ENCODE data around the gene TNFRSF9. TPM values are rescaled to one million over a fixed set of nuclear protein-coding genes. Genes with fewer than 3 reads are reported as not detected.

The TNFRSF9 gene
- total and polyA plus RNA-seq, 9 of the 15 experiments (the other 6 are each of a cell fraction or from before 2014, with no cell fraction given) = 0.04 to 0.29 (median 0.08) TPM; not detected in 1

DNA sequence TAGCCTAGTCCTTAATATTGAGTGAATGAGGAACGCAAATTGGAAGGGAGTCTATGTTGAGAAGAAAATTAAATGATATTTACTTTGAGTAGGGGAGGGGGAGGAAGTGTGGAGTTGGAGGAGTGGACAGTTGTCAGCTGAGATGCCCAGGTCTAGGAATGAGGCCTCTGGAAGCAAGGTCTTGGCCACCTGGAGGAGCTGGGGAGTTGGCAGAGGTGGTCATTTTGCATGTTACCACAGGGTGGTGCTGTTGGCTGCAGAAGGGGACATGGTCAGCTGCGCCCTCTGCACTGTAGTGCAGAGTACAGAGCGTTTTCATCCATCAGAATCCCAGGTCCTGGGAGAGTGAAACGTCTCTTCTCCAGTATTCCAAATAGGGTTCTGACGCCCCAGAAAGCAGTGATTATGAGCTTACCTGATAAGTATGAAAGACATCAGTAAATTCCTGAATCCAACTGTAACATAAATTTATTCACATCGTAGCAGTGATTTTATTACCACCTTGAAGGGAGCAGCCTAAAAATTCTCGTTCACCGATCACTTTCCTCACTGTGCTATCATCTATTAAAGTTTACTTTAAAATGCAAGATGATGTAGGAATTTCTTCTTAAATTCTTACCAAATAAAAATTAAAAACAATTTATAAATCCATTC lies 34.7 kb upstream of the TNFRSF9 start (continued):
- no peak for TF ChIP-seq ZNF384 (IDR thresholded peaks at IDR 0.05; ENCODE audit: low read depth, low read length)
- 0 out of 2 replicates have a peak, but pooled peaks have one; percentile 16 for TF ChIP-seq SOX6 (IDR thresholded peaks at IDR 0.05)
- TF ChIP-seq ZNF133 (CRISPR knock-in tag; IDR thresholded peaks at IDR 0.05) = no peak
- peak; percentile 62; the same call in 1 of the 2 replicates for TF ChIP-seq CTBP1 (IDR thresholded peaks at IDR 0.05; ENCODE audit: borderline replicate concordance)
- TF ChIP-seq CTCF (IDR thresholded peaks at IDR 0.05 in 2 of 3, conservative IDR thresholded peaks at IDR 0.05 in 1 of 3; ENCODE audit: insufficient read depth in 2 of 3, low read depth in 1 of 3, low read length in 3 of 3) = peak; percentile 98 to 100 (median 99)
- no peak for TF ChIP-seq HDAC1 (IDR thresholded peaks at IDR 0.05)
- TF ChIP-seq NR2C1 (IDR thresholded peaks at IDR 0.05) = no peak
- no peak for TF ChIP-seq NR2C1 (tag; IDR thresholded peaks at IDR 0.05)
- no peak for TF ChIP-seq SRSF1 (IDR thresholded peaks at IDR 0.05; ENCODE audit: low read depth, low read length)
- TF ChIP-seq TEAD4 (IDR thresholded peaks at IDR 0.05; ENCODE audit: low read length) = 0 out of 2 replicates have a peak, but pooled peaks have one; percentile 12
- no peak for TF ChIP-seq TEAD4 (CRISPR knock-in tag; IDR thresholded peaks at IDR 0.05; ENCODE audit: borderline replicate concordance)
- TF ChIP-seq PYGO2 (tag; IDR thresholded peaks at IDR 0.05) = no peak
- TF ChIP-seq NRF1 (conservative IDR thresholded peaks at IDR 0.05 in 1 of 2, IDR thresholded peaks at IDR 0.05 in 1 of 2) = 0 out of 4 replicates have a peak, but pooled peaks of 1 of the 2 experiments have one; percentile 13
- TF ChIP-seq GATA2 (CRISPR knock-in tag; IDR thresholded peaks at IDR 0.05) = no peak
- no peak for TF ChIP-seq ILK (tag; IDR thresholded peaks at IDR 0.05; ENCODE audit: borderline replicate concordance, low read depth)
- 0 out of 2 replicates have a peak, but pooled peaks have one; percentile 32 for TF ChIP-seq EHMT2 (IDR thresholded peaks at IDR 0.05)
- TF ChIP-seq AFF1 (IDR thresholded peaks at IDR 0.05; ENCODE audit: low read depth in 1 of 2, partially characterized antibody in 2 of 2) = peak in 1 of 2 experiments; percentile 30
- 0 out of 2 replicates have a peak, but pooled peaks have one; percentile 58 for TF ChIP-seq THRB (CRISPR knock-in tag; conservative IDR thresholded peaks at IDR 0.05)
- no peak for TF ChIP-seq ZFP30 (CRISPR knock-in tag; IDR thresholded peaks at IDR 0.05; ENCODE audit: borderline replicate concordance)
- TF ChIP-seq CBX5 (IDR thresholded peaks at IDR 0.05; ENCODE audit: borderline replicate concordance, low read depth) = 0 out of 2 replicates have a peak, but pooled peaks have one; percentile 28

Data from K562 (cell line).